ENCODE results near the gene PVALEF.

DNA sequence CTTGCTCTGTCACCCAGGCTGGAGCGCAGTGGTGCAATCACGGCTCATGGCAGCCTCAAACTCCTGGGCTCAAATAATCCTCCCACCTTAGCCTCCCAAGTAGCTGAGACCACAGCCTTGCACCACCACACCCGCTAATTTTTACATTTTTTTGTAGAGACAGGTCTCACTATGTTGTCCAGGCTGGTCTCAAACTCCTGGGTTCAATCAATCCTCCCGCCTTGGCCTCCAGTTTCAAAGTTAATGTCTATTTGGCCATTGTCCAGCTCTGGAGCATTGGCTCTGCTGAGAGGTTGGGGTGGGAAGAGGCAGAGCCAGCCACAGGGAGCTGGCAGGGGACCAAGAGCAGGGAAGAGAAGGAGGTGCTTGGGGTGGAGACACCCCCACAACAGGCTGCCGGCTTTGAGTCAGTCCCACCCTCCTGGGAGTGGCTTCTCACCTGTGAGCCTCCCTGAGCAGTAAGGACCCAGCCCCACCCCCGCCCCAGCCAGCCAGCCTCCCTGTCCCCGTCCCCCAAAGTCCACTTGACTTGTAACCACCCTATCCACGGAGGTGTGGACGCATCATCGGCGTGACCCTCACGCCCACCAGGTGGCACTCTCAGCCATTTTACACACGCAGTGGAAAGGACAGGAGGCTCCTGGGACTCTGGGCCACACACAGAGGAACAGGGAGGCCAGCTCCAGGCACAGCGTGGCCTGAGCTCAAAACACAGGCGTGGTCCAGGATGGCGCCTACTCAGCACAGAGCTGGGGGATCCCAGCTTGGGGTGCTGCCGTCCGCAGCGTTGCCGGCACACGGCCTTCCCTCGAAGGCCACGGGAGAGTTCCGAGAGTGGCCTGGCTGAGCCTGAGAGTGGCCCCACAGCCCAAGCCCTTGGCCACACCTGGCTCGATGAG, 22.8 kb upstream of the PVALEF start:
- TF ChIP-seq, protein P1, sequence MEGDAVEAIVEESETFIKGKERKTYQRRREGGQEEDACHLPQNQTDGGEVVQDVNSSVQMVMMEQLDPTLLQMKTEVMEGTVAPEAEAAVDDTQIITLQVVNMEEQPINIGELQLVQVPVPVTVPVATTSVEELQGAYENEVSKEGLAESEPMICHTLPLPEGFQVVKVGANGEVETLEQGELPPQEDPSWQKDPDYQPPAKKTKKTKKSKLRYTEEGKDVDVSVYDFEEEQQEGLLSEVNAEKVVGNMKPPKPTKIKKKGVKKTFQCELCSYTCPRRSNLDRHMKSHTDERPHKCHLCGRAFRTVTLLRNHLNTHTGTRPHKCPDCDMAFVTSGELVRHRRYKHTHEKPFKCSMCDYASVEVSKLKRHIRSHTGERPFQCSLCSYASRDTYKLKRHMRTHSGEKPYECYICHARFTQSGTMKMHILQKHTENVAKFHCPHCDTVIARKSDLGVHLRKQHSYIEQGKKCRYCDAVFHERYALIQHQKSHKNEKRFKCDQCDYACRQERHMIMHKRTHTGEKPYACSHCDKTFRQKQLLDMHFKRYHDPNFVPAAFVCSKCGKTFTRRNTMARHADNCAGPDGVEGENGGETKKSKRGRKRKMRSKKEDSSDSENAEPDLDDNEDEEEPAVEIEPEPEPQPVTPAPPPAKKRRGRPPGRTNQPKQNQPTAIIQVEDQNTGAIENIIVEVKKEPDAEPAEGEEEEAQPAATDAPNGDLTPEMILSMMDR (IDR thresholded peaks at IDR 0.05 in 4 of 5, conservative IDR thresholded peaks at IDR 0.05 in 1 of 5), result peak; percentile 40 to 75 (median 69)
- TF ChIP-seq POLR2A (IDR thresholded peaks at IDR 0.05), result no peak
